ENCODE results near the gene IDH3A. TPM values are rescaled to one million over a fixed set of nuclear protein-coding genes. Genes with fewer than 3 reads are reported as not detected.

IDH3A gene
- total RNA-seq, 2 donors from 2014 or later: 50.9 to 138 TPM

DNA sequence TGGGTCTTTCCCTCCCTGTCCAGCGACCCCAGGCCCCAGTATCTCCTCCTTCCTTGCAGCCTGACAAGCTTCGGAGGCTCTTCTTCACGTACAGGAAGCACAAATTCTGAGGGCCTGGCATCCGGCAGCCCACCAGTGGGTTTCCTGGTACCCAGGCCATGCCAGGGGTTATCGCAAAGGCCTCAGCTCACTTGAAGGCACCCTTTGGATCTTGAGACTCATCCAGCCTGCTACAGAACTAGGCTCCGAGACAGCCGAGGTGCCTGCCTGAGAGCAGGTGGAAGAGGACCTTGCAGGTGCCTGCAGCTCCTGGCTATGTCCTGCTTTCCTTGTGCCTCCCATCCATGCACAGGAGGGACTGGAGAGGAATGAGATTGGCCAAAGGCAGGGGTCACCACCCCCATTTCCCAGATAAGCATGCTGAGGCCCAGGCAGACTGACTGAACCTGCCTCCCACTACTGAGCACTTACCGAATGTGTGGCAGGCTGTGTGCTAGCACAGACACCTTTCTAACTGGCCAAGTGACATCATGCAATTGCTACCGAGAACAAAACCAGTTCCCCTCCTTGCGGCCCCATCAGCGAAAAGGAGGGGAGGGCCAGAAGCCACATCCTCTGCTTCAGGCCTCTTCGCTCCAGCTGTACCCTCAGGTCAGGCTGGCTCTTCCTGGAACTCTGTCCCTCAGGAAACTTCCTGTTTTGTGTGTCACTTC, 45.6 kb upstream of the IDH3A start:
- no peak overlapping the region for H3K27ac ChIP-seq
- H3K4me3 ChIP-seq: no peak overlapping the region
- DNase-seq (ENCODE audit: low spot score): no peak
- H3K27me3 ChIP-seq (replicated peaks; ENCODE audit: insufficient read depth): no peaks in the 10 kb centered on the region
- ATAC-seq (ENCODE audit: insufficient number of reproducible peaks, low FRiP score, low read depth): no peak
- TF ChIP-seq, protein P1, sequence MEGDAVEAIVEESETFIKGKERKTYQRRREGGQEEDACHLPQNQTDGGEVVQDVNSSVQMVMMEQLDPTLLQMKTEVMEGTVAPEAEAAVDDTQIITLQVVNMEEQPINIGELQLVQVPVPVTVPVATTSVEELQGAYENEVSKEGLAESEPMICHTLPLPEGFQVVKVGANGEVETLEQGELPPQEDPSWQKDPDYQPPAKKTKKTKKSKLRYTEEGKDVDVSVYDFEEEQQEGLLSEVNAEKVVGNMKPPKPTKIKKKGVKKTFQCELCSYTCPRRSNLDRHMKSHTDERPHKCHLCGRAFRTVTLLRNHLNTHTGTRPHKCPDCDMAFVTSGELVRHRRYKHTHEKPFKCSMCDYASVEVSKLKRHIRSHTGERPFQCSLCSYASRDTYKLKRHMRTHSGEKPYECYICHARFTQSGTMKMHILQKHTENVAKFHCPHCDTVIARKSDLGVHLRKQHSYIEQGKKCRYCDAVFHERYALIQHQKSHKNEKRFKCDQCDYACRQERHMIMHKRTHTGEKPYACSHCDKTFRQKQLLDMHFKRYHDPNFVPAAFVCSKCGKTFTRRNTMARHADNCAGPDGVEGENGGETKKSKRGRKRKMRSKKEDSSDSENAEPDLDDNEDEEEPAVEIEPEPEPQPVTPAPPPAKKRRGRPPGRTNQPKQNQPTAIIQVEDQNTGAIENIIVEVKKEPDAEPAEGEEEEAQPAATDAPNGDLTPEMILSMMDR (IDR thresholded peaks at IDR 0.05): no peak
- H3K4me1 ChIP-seq (ENCODE audit: control insufficient read depth in 1 of 2, low read depth in 2 of 2): no peaks in the 10 kb centered on the region
- no peaks in the 10 kb centered on the region for H3K36me3 ChIP-seq
- no peaks in the 10 kb centered on the region for H3K9me3 ChIP-seq

DNA sequence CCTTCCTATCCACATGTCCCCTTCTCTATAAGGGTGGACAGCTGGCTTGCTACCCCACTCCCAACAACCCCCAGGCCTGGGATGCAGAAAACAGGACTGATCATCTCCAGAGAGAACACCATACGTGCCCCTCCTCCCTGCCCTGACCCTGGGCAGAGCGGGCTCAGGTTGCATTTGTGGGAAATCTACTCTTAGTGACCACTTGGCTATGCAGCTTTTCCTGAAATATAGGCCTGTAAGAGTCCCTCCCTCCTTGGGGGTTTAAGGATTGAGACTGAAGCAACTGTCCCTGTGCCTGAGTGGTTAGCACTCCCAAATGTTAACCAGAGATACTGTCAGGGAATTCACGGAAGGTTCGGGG, 45.1 kb upstream of the IDH3A start:
- Histone ChIP-seq H3K4me3 (no peak overlapping the region), H3K27ac (no peak overlapping the region), H3K27me3 (replicated peaks; ENCODE audit: insufficient read depth) (no peaks in the 10 kb centered on the region), H3K9me3 (no peaks in the 10 kb centered on the region), H3K4me1 (ENCODE audit: control insufficient read depth in 1 of 2, low read depth in 2 of 2) (no peaks in the 10 kb centered on the region), H3K36me3 (no peaks in the 10 kb centered on the region)
- TF ChIP-seq, protein P1 (IDR thresholded peaks at IDR 0.05): no peak
- no peak for ATAC-seq (ENCODE audit: insufficient number of reproducible peaks, low FRiP score, low read depth)
- DNase-seq (ENCODE audit: low spot score): no peak

DNA sequence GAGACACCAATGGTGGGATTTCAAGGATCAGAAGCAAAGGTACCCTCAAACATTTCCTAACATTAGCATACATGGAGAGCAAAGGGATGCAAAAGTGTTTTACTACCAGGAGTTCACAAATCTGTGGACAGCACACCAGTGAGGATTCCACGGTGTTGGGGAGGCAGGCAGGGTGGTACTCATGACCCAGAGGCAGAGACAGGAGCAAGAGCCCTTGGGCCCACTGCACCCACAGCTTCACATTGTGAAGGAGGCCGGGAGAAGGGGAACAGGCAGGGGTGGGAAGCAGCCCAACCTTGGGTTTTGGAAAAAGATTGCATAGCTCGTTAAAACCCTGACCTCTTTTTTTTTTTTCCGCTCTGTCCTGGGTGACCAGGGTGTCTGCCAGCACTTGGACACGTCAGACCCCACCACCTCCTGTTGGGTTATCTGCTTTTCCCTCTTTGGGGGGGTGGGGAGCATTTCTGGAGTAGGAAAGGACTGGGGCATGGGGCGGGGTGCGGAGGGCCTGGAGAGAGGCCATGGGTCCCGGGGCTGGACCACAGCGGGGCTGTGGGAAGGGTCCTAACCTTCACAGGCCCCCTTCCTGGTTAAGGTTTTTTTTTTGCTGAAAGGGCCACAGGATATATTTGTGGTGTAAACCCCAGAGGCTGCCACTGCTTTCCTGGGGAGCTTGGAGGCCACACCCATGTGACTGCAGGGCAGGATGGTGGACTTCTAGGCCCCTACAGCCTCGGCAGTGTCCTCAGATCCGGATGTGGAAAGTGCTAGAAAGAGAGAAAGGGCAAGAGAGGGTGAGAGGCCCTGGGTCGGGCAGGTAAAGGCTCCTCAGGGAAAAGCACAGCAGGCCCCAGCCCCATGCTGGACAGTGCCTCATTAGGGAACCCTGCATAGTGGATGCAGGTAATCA, 44.3 kb upstream of the IDH3A start:
- ATAC-seq (ENCODE audit: insufficient number of reproducible peaks, low FRiP score, low read depth): no peak
- no peak for DNase-seq (ENCODE audit: low spot score)

DNA sequence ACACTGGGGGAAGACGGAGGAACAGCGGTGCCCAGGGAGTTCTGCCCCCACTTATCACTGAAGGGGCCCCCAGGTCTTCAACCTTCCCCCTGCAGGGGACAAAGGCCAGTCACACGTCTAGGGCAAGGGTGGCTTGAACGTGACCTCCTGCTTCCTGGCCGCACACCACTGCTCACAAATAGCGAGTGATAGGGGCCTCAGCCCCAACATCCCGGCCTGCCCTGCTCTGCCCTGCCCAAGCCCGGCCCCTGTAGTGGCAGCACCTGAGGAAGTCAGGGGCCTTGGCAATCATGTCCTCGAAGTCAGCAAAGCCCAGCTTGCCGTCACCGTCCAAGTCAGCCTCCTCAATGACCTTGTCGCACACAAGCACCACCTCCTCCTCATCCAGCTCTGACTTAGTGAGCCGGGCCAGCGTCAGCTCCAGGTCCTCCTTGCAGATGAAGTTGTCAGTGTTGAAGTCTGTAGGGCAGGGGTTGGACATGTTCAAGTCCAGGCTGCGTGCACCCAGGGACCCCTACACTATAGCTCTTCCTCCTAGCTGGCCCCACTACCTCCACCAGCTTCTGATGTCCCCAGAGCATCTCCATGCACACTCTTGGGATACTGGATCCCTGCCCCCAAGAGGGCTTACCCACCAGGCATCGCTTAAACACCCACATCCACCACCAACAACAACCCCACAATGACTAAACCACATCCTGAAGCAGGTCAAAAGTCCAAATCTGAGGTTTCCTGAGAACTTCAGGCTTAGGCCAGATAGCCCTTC, 43.5 kb upstream of the IDH3A start:
- TF ChIP-seq, protein P1 (IDR thresholded peaks at IDR 0.05): no peak
- ATAC-seq (ENCODE audit: insufficient number of reproducible peaks, low FRiP score, low read depth) (no peak), DNase-seq (ENCODE audit: low spot score) (no peak)
- Histone ChIP-seq H3K27me3 (replicated peaks; ENCODE audit: insufficient read depth) (no peaks in the 10 kb centered on the region), H3K27ac (no peak overlapping the region), H3K4me1 (ENCODE audit: control insufficient read depth in 1 of 2, low read depth in 2 of 2) (no peaks in the 10 kb centered on the region), H3K9me3 (no peaks in the 10 kb centered on the region), H3K4me3 (no peak overlapping the region), H3K36me3 (no peaks in the 10 kb centered on the region)

More for the DNA sequence above, 44.3 kb upstream of the IDH3A start:
- H3K4me3 ChIP-seq: no peak overlapping the region
- H3K27ac ChIP-seq: no peak overlapping the region
- TF ChIP-seq, protein P1 (IDR thresholded peaks at IDR 0.05): no peak
- H3K4me1 ChIP-seq (ENCODE audit: control insufficient read depth in 1 of 2, low read depth in 2 of 2): no peaks in the 10 kb centered on the region
- no peaks in the 10 kb centered on the region for H3K36me3 ChIP-seq
- H3K27me3 ChIP-seq (replicated peaks; ENCODE audit: insufficient read depth): no peaks in the 10 kb centered on the region
- H3K9me3 ChIP-seq: no peaks in the 10 kb centered on the region

DNA sequence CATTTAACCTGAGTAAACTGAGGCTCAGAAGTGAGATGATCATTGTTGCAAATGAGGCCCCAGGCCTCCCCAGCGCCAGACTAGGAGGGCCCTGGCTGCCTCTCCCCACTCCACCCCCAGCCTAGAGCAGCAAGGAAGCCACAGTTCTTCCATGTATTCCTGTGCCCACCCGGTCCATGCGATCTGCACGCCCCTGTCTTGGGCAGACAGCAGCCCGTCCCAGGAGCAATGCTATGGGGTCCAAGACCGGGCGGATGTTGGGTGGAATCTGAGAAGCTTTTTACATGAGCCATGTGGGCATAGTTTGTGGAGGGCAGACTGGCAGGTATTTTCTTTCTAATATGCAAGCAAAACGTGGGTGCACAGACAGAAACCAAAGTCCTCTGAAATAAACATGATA, 41.7 kb upstream of the IDH3A start:
- TF ChIP-seq, protein P1 (IDR thresholded peaks at IDR 0.05): no peak
- H3K9me3 ChIP-seq: no peaks in the 10 kb centered on the region
- ATAC-seq (ENCODE audit: insufficient number of reproducible peaks, low FRiP score, low read depth) (no peak), DNase-seq (ENCODE audit: low spot score) (no peak)
- no peaks in the 10 kb centered on the region for H3K36me3 ChIP-seq
- no peak overlapping the region for H3K4me3 ChIP-seq
- no peak overlapping the region for H3K27ac ChIP-seq
- H3K4me1 ChIP-seq (ENCODE audit: control insufficient read depth in 1 of 2, low read depth in 2 of 2): no peaks in the 10 kb centered on the region
- H3K27me3 ChIP-seq (replicated peaks; ENCODE audit: insufficient read depth): no peaks in the 10 kb centered on the region
